ENCODE measurements around the gene CTIF.

DNA sequence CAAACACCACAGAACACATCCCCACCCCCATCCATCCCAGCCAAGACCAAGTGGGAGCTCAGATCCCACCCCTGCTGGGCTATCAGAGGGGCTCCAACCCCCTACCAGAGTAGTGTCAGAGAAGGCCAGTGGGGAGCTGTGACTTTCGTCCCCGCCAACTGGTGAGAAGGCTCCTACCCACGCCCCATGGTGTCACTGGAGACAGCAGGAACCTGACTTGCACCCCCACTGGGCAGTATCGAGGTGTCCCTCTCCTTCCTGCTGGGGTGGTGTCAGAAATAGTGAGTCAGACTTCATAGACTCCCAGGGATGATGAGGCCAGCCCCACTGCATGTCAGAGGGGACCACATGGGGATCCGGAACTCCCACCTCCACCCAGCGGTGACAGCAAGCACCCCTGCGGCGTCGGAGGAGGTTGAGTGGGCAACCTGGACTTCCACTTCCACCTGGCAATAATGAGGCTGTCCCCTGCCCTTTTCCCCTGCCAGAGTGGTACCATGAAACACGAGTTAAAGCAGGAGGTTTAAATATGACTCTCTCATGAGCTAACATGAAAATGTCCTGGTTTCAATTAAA, 106.7 kb downstream of the CTIF start:
- TF ChIP-seq POLR2A (IDR thresholded peaks at IDR 0.05; ENCODE audit: low read depth, low read length) (no peak), POLR2AphosphoS5 (IDR thresholded peaks at IDR 0.05; ENCODE audit: low read depth, low read length) (no peak), TAF1 (IDR thresholded peaks at IDR 0.05; ENCODE audit: low read depth, low read length) (no peak), SPI1 (IDR thresholded peaks at IDR 0.05; ENCODE audit: low read depth, low read length) (no peak), PAX5 (IDR thresholded peaks at IDR 0.05; ENCODE audit: insufficient read depth, low read length, severe bottlenecking) (no peak), POU2F2 (IDR thresholded peaks at IDR 0.05; ENCODE audit: low read depth, low read length) (no peak)

Measured in GM12891 (cell line).